HG02970 (cell line): ENCODE measurements around the gene USP7.

Source experiments
- ATAC-seq: cut with Tn5 transposase; IDR thresholded peaks from one replicate; pipeline ENCODE4 v1.9.1; 2021; ENCODE audit warnings: mild to moderate bottlenecking, moderate library complexity, moderate number of reproducible peaks; ENCODE audit not compliant: unreplicated experiment, low FRiP score

USP7 gene

DNA sequence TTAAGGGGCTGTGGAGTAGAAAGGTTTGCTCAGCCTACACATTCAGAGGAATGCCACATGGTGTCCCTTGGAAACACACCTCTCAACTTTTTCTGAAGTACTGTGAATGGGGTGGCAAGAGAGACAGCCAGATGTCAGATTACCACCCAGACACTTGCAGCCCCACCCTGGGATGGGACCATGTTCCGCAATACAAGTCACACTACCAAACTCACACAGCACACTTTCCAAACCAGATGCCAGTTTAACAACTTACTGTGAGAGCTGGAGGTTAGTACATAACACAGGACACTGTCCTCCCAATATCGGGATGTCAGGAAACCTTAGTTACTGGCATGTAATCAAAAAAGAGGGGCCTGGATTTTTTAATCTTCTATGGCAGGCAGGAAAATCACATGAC, 7.9 kb downstream of the USP7 start:
- ATAC-seq, result no peak

DNA sequence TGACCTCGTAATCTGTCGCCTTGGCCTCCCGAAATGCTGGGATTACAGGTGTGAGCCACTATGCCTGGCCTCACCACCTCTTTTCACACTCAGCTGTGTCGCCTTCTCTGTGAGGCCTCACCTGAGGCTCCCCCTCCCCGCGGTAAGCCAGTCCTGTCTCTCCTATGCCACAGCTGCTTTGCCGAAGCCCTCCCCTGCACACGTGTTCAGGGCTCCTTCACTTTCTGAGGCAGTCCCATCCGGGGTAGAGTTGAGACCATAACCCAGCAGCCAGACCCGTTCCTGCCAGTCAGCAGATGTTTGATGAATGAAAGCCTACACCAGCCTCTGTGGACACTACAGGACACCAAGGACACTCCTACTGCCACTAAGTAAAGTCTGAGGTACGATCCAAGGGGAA, 10.6 kb downstream of the USP7 start:
- no peak for ATAC-seq

DNA sequence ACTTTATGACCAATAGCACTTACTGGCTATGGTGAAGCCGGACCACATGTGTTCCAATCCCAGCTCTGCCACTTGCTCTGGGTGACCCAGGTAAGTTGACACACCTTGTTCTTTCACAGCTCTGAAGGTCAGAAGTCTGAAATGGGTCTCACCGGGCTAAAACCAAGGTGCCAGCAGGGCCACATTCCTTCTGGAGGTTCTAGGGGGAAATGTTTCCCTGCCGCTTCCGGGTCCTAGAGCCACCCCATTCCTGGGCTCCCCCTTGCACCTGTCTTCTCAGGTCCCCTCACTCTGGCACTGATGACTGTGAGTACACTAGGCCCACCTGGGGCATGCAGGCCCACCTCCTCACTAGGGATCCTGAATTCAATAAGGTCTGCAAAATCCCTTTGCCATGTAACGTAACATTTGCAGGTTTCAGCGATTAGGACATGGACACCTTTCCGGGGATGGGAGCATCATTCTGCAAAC, 11.4 kb downstream of the USP7 start:
- ATAC-seq, result no peak

DNA sequence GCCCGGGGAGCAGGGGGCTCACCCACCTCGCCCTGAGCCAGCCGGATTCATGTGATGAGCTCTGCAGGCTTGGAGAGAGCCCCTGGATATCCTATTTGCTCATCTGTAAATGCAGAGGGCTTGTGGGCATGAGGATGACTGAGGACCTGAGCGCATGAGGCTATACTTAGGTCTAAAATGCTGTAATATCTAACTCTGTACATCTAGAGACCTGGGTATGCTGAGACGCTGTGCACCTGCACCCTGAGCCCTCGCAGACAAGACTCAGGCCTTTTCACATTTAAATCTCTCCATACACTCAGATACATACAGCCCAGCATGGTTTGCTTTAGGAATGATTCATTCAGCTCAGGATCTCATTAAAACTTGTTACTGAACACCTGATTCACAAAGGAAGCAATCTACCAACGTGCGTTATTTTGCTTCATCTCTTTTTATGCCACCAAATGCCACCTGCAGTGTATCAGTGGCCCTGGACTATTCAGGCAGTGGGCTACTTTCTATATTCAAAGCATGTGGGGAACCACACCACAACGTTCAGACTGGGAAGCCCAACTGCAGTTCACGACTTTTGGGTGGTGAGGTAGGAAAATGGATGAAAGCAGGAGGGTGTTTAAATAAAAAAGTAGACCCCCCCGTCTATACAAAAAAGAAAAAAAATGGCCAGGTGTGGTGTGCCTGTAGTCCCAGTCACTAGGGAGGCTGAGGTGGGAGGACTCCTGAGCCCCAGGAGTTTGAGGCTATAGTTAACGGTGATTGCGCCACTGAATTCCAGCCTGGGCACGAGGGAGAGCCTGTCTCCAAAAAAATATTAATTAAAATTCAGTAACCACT, 12.0 kb downstream of the USP7 start:
- no peak for ATAC-seq

DNA sequence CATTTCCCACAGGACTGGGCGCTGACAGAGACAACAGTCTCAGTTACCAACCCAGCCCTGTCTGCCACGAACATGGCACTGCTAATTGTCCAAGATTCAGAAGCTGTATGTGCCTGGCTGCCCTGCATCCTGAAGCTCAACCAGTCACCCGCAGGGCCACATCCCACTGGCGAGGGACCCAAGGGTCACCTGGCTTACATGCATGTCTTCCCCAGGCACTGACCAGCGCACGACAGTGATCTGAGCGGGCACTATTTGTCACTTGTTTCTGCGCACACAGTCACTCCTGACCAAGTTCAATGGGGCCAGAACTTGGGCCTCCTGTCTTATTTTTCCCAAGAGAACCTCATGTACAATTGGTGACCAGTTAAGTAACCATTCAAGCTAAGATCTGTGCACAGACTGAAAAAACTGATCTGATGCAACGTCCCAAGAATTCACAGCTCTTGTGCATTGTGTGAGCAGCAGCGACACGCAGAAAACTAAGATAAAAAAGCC, 13.1 kb downstream of the USP7 start:
- no peak for ATAC-seq

DNA sequence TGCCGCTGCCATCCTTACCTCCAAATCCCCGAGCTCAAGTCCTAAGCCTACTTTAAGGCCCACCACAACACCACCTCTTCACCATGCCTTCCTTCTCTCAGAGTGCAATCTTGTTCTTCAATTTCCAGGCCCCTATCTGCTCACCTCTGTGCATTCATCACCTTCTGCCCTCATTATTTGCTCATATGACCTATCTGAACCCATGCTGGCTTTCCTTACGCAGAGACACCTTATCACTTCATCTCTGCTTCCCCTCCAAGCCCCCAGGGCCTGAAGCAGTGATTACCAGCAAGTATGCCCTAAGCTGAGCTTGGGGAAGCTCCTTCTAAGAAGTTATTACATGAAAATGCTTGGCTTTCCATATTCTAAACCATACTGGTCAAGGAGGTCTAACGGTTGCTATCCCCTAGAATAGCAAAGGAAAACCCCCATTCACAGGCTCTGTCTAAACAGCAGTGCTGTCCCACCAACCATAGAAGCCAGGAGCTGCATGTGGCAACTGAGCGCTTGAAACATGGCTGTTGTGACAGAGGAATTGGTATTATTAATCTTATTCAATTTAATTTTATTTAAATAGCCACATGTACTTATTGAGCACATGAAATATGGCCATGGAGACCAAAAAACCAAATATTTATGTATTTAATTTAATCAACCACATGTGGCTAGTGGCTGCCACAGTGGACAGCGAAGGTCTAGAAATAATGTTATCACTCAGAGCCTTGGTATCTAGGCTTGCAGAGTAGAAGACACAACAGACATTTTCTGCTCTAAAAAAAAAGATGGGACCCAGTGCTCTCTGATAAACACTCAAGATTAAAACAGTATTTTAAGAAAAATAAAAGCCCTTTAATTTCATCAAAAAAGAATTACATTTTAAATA, 13.9 kb downstream of the USP7 start:
- no peak for ATAC-seq

DNA sequence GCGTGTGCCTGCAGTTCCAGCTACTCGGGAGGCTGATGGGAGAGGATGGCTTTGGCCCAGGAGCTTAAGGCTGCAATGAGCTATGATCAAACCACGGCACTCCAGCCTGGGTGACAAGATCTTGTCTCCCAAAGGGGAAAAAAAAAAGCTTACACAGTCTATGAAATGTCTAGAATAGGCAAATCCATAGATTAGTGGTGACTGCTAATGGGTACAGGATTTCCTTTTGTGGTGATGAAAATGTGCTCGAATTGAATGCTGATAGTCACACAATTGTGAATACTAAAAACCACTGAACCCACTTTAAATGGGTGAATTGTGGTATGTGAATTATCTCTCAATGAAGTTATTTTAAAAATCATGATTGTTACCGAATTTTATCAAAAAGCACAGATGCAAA, 14.9 kb downstream of the USP7 start:
- no peak for ATAC-seq

DNA sequence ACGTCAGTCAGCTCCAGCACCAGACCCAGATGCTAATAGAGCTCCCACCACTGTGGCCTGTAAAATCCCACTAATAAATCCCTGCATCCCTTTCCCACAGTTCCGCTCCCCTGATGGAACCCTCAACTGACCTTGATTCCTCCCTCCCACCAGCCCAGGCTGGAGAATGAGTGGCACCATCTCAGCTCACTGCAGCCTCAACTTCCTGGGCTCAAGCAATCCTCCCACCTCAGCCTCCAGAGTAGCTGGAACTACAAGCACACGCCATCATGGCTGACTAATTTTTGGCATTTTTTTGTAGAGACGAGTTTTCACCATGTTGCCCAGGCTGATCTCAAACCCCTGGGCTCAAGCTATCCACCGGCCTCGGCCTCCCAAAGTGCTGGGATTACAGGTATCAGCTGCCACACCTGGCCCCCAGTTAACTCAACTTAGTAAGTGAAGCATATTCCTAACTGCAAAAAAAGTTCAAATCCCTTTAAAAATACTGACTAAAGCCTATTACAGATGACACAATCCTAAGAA, 15.6 kb downstream of the USP7 start:
- ATAC-seq, result no peak

DNA sequence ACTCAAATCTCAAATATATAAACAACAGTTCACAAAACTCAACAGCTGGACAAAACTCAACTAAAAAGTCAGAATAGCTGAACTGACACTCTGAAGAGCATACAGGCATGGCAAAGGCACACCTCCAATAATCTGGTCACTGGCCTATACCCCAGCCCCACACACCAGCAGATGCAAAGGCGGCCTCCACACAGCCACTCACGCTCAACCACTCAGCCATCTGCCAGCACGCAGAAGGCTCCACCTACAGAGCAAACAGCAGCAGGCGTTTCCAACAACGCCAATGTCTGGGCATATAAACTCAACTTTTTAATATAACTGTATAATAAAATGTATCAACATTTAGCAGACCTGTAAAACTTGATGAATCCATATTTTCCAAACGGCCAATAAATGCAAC, 17.2 kb downstream of the USP7 start:
- no peak for ATAC-seq

DNA sequence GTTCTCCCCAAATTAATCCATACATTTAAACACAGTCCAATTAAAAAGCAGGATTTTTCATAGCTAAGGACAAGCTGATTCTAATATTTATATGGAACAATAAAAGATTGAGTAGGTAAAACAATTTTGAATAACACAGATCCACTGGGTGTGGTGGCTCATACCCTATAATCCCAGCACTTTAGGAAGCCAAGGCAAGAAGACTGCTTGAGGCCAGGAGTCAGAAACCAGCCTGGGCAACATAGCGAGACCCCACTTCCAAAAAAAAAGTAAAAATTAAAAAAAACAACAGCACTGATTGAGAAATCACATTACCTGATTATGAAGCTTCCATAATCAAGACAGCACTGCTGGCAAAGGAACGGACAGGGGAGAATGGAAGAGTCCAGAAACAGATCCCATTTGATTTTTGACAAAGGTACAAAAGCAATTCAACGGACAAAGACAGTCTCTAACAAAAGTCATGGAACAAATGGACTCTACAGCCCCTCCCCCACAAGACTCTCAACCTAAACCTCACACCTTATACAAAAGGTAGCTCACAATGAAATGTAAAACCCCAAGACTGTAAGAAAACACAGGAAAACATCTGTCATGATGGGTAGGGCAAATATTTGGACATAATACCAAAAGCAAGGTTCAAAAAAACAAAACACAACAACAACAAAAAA, 17.9 kb downstream of the USP7 start:
- ATAC-seq, result no peak

DNA sequence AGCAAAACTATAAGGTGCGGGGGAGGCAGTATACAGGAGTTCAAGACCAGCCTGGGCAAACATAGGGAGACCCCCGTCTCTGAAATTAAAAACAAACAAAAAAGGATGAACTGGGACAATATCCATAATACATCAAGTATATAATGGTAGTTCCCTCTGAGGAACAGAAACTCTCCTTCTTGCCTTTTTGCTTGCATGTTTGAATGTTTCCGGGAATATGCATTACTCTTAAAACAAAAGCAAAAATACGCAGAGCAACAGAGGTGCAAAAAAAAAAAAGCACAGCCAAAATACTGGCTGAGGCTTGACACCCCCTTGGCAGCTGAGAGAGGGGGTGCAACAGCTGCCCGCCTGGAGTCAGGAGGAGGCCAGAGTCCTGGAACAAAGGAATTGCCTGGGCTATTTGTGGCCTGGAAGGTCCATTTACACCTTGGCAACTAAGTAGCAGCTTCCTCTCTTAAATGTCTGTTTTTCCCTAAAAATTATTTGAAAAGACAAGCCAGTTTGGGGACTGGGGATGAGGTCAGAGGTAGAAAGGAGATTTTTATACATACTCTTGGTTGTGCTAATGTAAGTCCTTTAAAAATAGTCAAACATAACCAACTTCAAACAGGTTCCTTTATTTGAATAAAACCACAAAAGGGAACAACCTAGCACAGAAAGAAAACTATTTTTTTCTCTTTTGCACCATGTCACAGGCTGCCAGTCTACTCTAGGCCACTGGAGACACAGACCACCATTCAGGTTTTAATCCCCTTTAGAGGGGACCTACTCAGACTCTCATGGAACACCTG, 19.5 kb downstream of the USP7 start:
- no peak for ATAC-seq

DNA sequence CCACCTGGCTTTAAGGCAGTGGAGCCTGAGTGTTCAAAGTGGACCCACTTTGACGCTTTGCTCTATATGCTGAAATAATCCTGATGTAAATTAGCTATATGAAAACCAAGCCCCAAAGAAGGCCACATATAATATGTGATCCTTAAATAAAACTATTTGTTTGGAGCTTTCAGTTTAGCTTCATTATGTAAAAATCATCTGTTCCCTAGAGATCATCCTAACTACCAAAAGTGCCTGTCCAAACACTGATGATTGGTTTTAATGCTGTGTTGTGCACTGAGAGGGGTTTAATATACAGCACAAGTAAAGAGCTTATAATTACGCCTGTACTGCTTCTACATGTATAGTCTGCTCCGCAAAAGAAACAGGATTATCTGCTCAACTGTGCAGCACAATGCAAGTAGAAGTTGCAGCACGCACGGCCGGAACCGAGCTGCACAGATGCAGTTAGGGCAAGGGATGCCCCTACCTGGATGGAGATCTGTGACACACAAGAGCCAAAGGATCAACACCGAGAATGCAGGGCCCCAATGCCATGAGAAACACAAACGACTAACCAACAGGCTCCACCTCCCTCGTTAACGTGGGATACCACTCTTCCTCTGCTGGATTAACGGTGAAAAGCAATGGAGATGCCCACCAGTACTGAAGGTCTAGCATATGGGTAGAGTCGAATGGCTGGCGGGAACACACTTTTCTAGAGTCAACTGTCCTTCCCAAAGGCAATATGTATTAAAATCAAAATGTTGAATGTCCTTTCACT, 20.5 kb downstream of the USP7 start:
- no peak for ATAC-seq

DNA sequence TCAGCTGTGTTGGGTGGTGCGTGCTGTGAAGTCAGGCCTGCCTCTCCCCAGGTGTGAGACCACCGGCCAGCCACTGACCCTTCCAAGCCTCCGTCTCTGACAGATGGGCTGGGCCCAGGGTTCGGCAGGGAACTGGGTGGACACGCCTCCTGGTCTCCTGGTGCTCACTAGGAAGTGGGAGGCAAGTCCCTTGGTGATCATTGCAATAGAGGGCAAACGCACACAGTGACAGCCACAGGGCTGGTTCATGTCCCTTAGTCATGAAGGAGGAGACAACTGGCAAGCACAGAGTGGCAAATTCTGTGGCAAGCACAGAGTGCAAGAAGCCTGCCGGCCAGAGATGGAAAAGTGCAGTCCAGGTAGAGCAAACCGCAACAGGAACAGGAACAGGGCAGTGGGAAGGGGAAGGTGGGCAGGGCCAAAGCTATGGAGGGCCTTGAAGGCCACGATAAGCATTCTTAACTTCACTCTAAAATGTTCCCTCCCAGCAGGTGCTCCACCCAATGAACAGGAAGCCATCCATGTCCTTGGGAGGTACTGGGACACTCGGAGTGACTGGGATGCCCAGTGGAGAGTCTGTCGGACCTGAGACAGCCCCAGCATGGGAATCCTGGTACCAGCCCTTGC, 21.9 kb downstream of the USP7 start:
- no peak for ATAC-seq

DNA sequence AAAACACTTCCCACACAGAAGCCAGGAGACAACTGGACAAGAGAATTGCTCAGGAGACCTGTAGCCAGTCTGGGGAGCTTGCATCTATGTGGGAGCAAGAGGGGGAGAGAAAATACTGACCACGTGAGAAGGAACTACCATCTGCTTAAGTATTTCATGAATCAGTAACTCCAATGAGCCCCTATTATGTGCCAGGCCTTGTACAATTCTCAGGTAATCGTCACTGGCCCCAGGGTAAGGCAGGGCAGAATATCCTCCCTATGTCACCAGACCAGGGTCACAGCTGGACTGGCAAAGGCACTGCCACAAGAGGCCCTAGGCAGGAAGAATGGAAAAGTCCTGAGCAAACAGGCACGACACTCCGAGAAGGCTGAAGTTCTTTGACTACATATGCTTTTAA, 25.9 kb downstream of the USP7 start:
- ATAC-seq, result no peak

DNA sequence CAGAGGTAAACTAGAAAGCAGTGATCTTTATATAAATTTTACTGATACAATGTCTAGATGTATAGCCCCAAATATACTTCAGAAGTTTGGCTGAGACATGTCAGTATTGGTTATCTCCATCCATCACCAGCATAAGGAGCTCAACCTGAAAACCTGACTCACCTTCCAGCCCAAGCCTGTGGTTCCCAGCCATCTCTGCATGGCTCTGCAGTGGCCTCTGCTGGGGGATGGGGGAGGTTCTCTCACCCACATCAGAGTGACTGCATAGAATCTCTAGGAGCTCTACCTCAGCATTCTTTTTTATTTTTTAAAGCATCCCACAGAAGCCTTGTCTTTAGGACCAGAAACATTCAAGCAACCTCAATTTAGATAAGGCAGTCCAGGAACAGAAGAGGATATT, 27.3 kb downstream of the USP7 start:
- no peak for ATAC-seq

DNA sequence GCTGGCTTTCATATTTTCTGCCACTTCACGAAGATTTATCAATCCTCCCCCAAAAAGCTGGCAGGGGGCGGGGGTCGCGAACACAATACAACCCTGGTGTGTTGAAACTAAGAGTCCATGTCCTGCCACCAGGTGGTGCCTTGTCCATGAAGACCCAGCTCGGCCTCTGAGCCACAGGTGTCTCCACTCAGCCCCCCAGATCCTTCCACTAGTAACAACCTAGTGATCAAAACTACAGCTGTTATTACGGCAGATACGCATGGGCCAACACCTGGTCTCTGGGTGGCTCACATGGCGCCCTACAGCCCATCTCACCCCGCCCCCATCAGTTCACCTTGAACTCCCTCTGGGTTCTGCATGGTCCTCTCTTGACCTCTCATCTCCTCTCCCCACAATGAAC, 27.7 kb downstream of the USP7 start:
- ATAC-seq, result no peak

DNA sequence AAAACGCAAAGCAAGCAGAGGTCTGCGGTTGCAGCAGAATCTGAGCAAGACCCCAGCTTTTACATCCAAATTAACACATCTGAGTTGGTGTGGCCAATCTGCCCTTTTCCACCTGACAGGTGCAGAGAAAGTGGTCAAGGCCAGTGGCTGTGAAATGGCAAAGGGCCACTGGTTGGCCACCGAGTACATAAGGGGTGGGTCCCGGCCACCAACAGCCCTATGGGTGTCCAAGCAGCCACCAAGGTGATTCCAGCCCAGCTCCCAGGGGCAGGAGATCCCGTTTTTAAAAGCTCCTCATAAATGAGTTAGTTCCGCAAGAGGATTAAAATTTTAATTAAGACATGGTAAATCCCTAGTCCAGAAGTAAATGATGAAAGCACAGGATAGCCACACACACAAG, 29.1 kb downstream of the USP7 start:
- no peak for ATAC-seq

DNA sequence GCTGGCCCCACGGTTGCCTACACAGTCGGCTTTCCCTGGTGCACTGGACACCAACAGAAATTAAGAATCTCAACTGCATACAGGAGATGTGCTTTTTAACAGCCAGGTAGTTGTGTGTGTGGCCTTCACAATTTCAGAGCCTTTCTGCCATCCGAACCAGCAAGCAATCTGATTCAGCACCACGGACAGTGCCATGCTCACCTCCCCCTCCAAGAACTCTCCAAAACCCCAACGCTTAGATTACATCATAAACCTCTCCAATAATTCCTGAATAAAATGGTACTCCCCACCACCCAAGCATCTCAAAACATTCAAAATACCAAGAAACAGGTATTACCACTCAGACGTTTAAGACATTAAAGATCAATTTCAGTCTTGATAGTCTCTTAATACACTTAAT, 31.8 kb downstream of the USP7 start:
- no peak for ATAC-seq
